HEK293 (cell line): Measurements from ENCODE around the gene SELENBP1.

Experiments used
- KLF10 ChIP-seq: fragments of 450-650 bp; IDR thresholded peaks from 2 replicates; pipeline ENCODE4 v1.5.1; 2018; ENCODE audit warnings: missing biosample characterization, mild to moderate bottlenecking, missing genetic modification characterization
- KLF8 ChIP-seq: fragments of 450-650 bp; formaldehyde crosslinking; IDR thresholded peaks from 2 replicates; pipeline ENCODE4 v1.5.1; 2016; ENCODE audit warnings: missing biosample characterization, missing genetic modification characterization
- OSR2 ChIP-seq: fragments of 450-650 bp; formaldehyde crosslinking; IDR thresholded peaks from 2 replicates; pipeline ENCODE4 v1.5.1; 2016; ENCODE audit warnings: missing biosample characterization, missing genetic modification characterization
- SP2 ChIP-seq: fragments of 450-650 bp; formaldehyde crosslinking; IDR thresholded peaks from 2 replicates; pipeline ENCODE4 v1.5.1; 2016; ENCODE audit warnings: missing biosample characterization, missing genetic modification characterization
- SP3 ChIP-seq: fragments of 450-650 bp; formaldehyde crosslinking; IDR thresholded peaks from 2 replicates; pipeline ENCODE4 v1.5.1; 2016; ENCODE audit warnings: missing biosample characterization, missing genetic modification characterization
- SP7 ChIP-seq: fragments of 450-650 bp; formaldehyde crosslinking; IDR thresholded peaks from 2 replicates; pipeline ENCODE4 v1.5.1; 2016; ENCODE audit warnings: missing biosample characterization, missing genetic modification characterization
- TCF7L2 ChIP-seq: IDR thresholded peaks from 2 replicates; pipeline ENCODE4 v1.6.1; 2011; ENCODE audit warnings: low read depth, mild to moderate bottlenecking, inconsistent platforms, low read length, moderate library complexity, borderline replicate concordance
- WT1 ChIP-seq: fragments of 450-650 bp; formaldehyde crosslinking; IDR thresholded peaks from 2 replicates; pipeline ENCODE4 v1.5.1; 2016; ENCODE audit warnings: missing biosample characterization, missing genetic modification characterization
- YY1 ChIP-seq: fragments of 450-650 bp; formaldehyde crosslinking; IDR thresholded peaks from 2 replicates; pipeline ENCODE4 v1.5.1; 2018; ENCODE audit warnings: missing biosample characterization, missing genetic modification characterization
- ZBTB10 ChIP-seq: fragments of 450-650 bp; formaldehyde crosslinking; IDR thresholded peaks from 2 replicates; pipeline ENCODE4 v1.5.1; 2016; ENCODE audit warnings: missing biosample characterization, missing genetic modification characterization
- ZBTB44 ChIP-seq: fragments of 450-650 bp; IDR thresholded peaks from 2 replicates; pipeline ENCODE4 v1.5.1; 2018; ENCODE audit warnings: missing biosample characterization, mild to moderate bottlenecking, missing genetic modification characterization
- ZIC2 ChIP-seq: fragments of 450-650 bp; formaldehyde crosslinking; IDR thresholded peaks from 2 replicates; pipeline ENCODE4 v1.5.1; 2016; ENCODE audit warnings: missing biosample characterization, missing genetic modification characterization
- ZNF133 ChIP-seq: fragments of 450-650 bp; formaldehyde crosslinking; IDR thresholded peaks from 2 replicates; pipeline ENCODE4 v1.5.1; 2016; ENCODE audit warnings: missing biosample characterization, missing genetic modification characterization
- ZNF2 ChIP-seq: fragments of 450-650 bp; formaldehyde crosslinking; IDR thresholded peaks from 2 replicates; pipeline ENCODE4 v1.5.1; 2016; ENCODE audit warnings: missing biosample characterization, missing genetic modification characterization
- ZNF324 ChIP-seq: fragments of 450-650 bp; formaldehyde crosslinking; IDR thresholded peaks from 2 replicates; pipeline ENCODE4 v1.5.1; 2016; ENCODE audit warnings: missing biosample characterization, missing genetic modification characterization
- ZNF391 ChIP-seq: fragments of 450-650 bp; formaldehyde crosslinking; IDR thresholded peaks from 2 replicates; pipeline ENCODE4 v1.5.1; 2016; ENCODE audit warnings: low read depth, missing biosample characterization, missing genetic modification characterization, borderline replicate concordance
- ZNF558 ChIP-seq: fragments of 450-650 bp; formaldehyde crosslinking; IDR thresholded peaks from 2 replicates; pipeline ENCODE4 v1.5.1; 2016; ENCODE audit warnings: missing biosample characterization, missing genetic modification characterization
- ZNF561 ChIP-seq: fragments of 450-650 bp; IDR thresholded peaks from 2 replicates; pipeline ENCODE4 v1.5.1; 2018; ENCODE audit warnings: missing biosample characterization, missing genetic modification characterization, borderline replicate concordance
- ZNF629 ChIP-seq: fragments of 450-650 bp; formaldehyde crosslinking; IDR thresholded peaks from 2 replicates; pipeline ENCODE4 v1.5.1; 2017; ENCODE audit warnings: missing biosample characterization, missing genetic modification characterization
- ZNF654 ChIP-seq: fragments of 450-650 bp; formaldehyde crosslinking; IDR thresholded peaks from 2 replicates; pipeline ENCODE4 v1.5.1; 2016; ENCODE audit warnings: low read depth, missing biosample characterization, missing genetic modification characterization
- ZNF660 ChIP-seq: fragments of 450-650 bp; IDR thresholded peaks from 2 replicates; pipeline ENCODE4 v1.5.1; 2018; ENCODE audit warnings: missing biosample characterization, mild to moderate bottlenecking, missing genetic modification characterization
- ZSCAN30 ChIP-seq: fragments of 450-650 bp; IDR thresholded peaks from 2 replicates; pipeline ENCODE4 v1.5.1; 2018; ENCODE audit warnings: missing biosample characterization, mild to moderate bottlenecking, missing genetic modification characterization, moderate library complexity
- TF ChIP-seq, protein P1 (sequence below): fragments of 450-650 bp; formaldehyde crosslinking; IDR thresholded peaks from 2 replicates; pipeline ENCODE4 v1.5.1; 2016; ENCODE audit warnings: missing biosample characterization, missing genetic modification characterization, borderline replicate concordance
- TF ChIP-seq, protein P2 (sequence below): fragments of 450-650 bp; formaldehyde crosslinking; IDR thresholded peaks from 2 replicates; pipeline ENCODE4 v1.5.1; 2017; ENCODE audit warnings: missing biosample characterization, missing genetic modification characterization
- TF ChIP-seq, protein P3 (sequence below): fragments of 450-650 bp; formaldehyde crosslinking; IDR thresholded peaks from 2 replicates; pipeline ENCODE4 v1.5.1; 2016; ENCODE audit warnings: missing biosample characterization, missing genetic modification characterization
- TF ChIP-seq, protein P4 (sequence below): fragments of 450-650 bp; formaldehyde crosslinking; IDR thresholded peaks from 2 replicates; pipeline ENCODE4 v1.5.1; 2017; ENCODE audit warnings: missing biosample characterization, missing genetic modification characterization
- TF ChIP-seq, protein P5 (sequence below): fragments of 450-650 bp; formaldehyde crosslinking; IDR thresholded peaks from 2 replicates; pipeline ENCODE4 v1.5.1; 2016; ENCODE audit warnings: missing biosample characterization, missing genetic modification characterization, low read depth

The SELENBP1 gene

DNA sequence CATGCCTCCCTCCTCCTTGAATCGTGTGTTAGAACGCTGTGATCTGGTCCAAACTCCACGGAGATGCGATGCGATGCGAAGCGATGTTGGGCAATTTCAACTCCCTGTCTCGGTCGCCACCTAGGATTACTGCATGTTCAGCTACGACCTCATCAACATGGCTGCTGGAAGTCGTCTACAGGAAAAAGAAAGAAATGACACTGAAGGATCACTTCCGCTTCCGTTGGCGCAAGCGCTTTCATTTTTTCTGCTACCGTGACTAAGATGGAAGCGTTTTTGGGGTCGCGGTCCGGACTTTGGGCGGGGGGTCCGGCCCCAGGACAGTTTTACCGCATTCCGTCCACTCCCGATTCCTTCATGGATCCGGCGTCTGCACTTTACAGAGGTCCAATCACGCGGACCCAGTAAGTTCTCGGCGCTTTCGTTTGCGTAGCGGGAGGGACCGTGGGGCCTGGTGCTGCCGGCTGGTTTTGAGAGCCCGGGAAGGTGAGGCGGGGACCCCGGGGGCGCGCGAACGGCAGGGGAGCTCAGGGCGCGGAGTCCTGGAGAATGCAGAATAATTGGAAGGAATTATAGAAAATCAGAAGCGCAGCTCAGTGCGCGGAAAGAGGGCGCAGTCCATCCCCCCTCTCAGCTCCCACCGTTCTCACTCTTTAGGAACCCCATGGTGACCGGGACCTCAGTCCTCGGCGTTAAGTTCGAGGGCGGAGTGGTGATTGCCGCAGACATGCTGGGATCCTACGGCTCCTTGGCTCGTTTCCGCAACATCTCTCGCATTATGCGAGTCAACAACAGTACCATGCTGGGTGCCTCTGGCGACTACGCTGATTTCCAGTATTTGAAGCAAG lies 27.0 kb upstream of the SELENBP1 start, which contains the start of gene PSMB4 (continued):
- 0 out of 2 replicates have a peak, but pooled peaks have one; percentile 28 for TF ChIP-seq WT1 (tag by site-specific recombination)
- TF ChIP-seq, protein P1, sequence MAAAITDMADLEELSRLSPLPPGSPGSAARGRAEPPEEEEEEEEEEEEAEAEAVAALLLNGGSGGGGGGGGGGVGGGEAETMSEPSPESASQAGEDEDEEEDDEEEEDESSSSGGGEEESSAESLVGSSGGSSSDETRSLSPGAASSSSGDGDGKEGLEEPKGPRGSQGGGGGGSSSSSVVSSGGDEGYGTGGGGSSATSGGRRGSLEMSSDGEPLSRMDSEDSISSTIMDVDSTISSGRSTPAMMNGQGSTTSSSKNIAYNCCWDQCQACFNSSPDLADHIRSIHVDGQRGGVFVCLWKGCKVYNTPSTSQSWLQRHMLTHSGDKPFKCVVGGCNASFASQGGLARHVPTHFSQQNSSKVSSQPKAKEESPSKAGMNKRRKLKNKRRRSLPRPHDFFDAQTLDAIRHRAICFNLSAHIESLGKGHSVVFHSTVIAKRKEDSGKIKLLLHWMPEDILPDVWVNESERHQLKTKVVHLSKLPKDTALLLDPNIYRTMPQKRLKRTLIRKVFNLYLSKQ (tag by site-specific recombination) = no peak
- no peak; the same call in 1 of the 2 replicates for TF ChIP-seq ZBTB44 (tag by site-specific recombination)
- peak; percentile 40; the same call in 1 of the 2 replicates for TF ChIP-seq OSR2
- TF ChIP-seq SP7 (tag by site-specific recombination) = peak; percentile 78
- TF ChIP-seq, protein P2, sequence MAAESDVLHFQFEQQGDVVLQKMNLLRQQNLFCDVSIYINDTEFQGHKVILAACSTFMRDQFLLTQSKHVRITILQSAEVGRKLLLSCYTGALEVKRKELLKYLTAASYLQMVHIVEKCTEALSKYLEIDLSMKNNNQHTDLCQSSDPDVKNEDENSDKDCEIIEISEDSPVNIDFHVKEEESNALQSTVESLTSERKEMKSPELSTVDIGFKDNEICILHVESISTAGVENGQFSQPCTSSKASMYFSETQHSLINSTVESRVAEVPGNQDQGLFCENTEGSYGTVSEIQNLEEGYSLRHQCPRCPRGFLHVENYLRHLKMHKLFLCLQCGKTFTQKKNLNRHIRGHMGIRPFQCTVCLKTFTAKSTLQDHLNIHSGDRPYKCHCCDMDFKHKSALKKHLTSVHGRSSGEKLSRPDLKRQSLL = peak; percentile 17; the same call in 1 of the 2 replicates
- peak; percentile 96 for TF ChIP-seq ZNF629 (tag by site-specific recombination)
- 0 out of 2 replicates have a peak, but pooled peaks have one; percentile 12 for TF ChIP-seq KLF10 (tag by site-specific recombination)
- peak; percentile 66; the same call in 1 of the 2 replicates for TF ChIP-seq ZNF324
- no peak for TF ChIP-seq ZSCAN30 (tag by site-specific recombination)
- 0 out of 2 replicates have a peak, but pooled peaks have one; percentile 2 for TF ChIP-seq ZNF654 (tag by site-specific recombination)
- TF ChIP-seq ZNF391 = peak; percentile 83; the same call in 1 of the 2 replicates
- TF ChIP-seq ZNF2 = peak; percentile 88
- TF ChIP-seq ZNF660 (tag by site-specific recombination) = peak; percentile 62; the same call in 1 of the 2 replicates
- TF ChIP-seq, protein P3, sequence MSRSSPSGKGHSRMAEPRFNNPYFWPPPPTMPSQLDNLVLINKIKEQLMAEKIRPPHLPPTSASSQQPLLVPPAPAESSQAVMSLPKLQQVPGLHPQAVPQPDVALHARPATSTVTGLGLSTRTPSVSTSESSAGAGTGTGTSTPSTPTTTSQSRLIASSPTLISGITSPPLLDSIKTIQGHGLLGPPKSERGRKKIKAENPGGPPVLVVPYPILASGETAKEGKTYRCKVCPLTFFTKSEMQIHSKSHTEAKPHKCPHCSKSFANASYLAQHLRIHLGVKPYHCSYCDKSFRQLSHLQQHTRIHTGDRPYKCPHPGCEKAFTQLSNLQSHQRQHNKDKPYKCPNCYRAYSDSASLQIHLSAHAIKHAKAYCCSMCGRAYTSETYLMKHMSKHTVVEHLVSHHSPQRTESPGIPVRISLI = peak; percentile 100
- peak; percentile 65; the same call in 1 of the 2 replicates for TF ChIP-seq KLF8
- peak; percentile 76 for TF ChIP-seq ZNF558 (tag by site-specific recombination)
- TF ChIP-seq ZNF561 (tag by site-specific recombination) = 0 out of 2 replicates have a peak, but pooled peaks have one; percentile 44
- TF ChIP-seq ZBTB10 (tag by site-specific recombination) = peak; percentile 88
- peak; percentile 83 for TF ChIP-seq SP2 (tag by site-specific recombination)
- TF ChIP-seq ZNF133 = no peak
- peak; percentile 68 for TF ChIP-seq SP3 (tag by site-specific recombination)
- TF ChIP-seq, protein P4, sequence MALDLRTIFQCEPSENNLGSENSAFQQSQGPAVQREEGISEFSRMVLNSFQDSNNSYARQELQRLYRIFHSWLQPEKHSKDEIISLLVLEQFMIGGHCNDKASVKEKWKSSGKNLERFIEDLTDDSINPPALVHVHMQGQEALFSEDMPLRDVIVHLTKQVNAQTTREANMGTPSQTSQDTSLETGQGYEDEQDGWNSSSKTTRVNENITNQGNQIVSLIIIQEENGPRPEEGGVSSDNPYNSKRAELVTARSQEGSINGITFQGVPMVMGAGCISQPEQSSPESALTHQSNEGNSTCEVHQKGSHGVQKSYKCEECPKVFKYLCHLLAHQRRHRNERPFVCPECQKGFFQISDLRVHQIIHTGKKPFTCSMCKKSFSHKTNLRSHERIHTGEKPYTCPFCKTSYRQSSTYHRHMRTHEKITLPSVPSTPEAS (tag by site-specific recombination) = 0 out of 2 replicates have a peak, but pooled peaks have one; percentile 5
- TF ChIP-seq TCF7L2 = no peak
- peak; percentile 97 for TF ChIP-seq YY1 (tag by site-specific recombination)
- peak; percentile 92 for TF ChIP-seq ZIC2 (tag by site-specific recombination)
- TF ChIP-seq, protein P5, sequence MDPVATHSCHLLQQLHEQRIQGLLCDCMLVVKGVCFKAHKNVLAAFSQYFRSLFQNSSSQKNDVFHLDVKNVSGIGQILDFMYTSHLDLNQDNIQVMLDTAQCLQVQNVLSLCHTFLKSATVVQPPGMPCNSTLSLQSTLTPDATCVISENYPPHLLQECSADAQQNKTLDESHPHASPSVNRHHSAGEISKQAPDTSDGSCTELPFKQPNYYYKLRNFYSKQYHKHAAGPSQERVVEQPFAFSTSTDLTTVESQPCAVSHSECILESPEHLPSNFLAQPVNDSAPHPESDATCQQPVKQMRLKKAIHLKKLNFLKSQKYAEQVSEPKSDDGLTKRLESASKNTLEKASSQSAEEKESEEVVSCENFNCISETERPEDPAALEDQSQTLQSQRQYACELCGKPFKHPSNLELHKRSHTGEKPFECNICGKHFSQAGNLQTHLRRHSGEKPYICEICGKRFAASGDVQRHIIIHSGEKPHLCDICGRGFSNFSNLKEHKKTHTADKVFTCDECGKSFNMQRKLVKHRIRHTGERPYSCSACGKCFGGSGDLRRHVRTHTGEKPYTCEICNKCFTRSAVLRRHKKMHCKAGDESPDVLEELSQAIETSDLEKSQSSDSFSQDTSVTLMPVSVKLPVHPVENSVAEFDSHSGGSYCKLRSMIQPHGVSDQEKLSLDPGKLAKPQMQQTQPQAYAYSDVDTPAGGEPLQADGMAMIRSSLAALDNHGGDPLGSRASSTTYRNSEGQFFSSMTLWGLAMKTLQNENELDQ (tag by site-specific recombination) = no peak
